GM12892 (cell line): ENCODE measurements around the gene MVP.

Experiments
- POLR2A ChIP-seq: IDR thresholded peaks from 2 replicates; pipeline ENCODE4 v1.6.1; 2011; ENCODE audit warnings: low read depth, low read length, control low read depth
- POLR2AphosphoS5 ChIP-seq: IDR thresholded peaks from 2 replicates; pipeline ENCODE4 v1.6.1; 2011; ENCODE audit warnings: low read depth, low read length, control low read depth
- TAF1 ChIP-seq: IDR thresholded peaks from 2 replicates; pipeline ENCODE4 v1.6.1; 2011; ENCODE audit warnings: low read depth, mild to moderate bottlenecking, control low read depth, low read length, borderline replicate concordance

GRCh38 chr16:29839822-29840221 lies 19.6 kb downstream of the MVP start:
- no peak for TF ChIP-seq POLR2AphosphoS5
- TF ChIP-seq POLR2A, result no peak
- no peak for TF ChIP-seq TAF1
